Neural cell (in vitro differentiated cells): Measurements from ENCODE around the gene TGM1. TPM values are rescaled to one million over a fixed set of nuclear protein-coding genes. Genes with fewer than 3 reads are reported as not detected.

ENCODE experiments used
- H2AFZ ChIP-seq: fragments of 200-600, 300-800 bp; sonication (generic), shearing (Covaris generic); 2 replicates; pipeline ENCODE4 v1.6.0; 2014; ENCODE audit warnings: low read depth, mild to moderate bottlenecking, antibody characterized with exemption, low read length, moderate library complexity
- H3F3A ChIP-seq: fragments of 200-600 bp; shearing (Covaris generic); 2 replicates; pipeline ENCODE4 v1.6.1; 2016; ENCODE audit warnings: mild to moderate bottlenecking, moderate library complexity, mixed read lengths, antibody characterized with exemption, low read length; ENCODE audit not compliant: insufficient read depth, poor library complexity, severe bottlenecking
- H3K27ac ChIP-seq: fragments of 200-600, 300-800 bp; sonication (generic), shearing (Covaris generic); 2 replicates; pipeline ENCODE4 v1.5.1; 2014; ENCODE audit warnings: mild to moderate bottlenecking, low read length, moderate library complexity
- H3K27me3 ChIP-seq: fragments of 300-800, 200-600 bp; sonication (generic), shearing (Covaris generic); 2 replicates; pipeline ENCODE4 v1.6.0; 2014; ENCODE audit warnings: mild to moderate bottlenecking, low read depth, low read length, moderate library complexity; ENCODE audit not compliant: insufficient read depth
- H3K36me3 ChIP-seq: fragments of 300-800, 200-600 bp; sonication (generic), shearing (Covaris generic); 2 replicates; pipeline ENCODE4 v1.5.1; 2014; ENCODE audit warnings: mild to moderate bottlenecking, antibody characterized with exemption, low read length, moderate library complexity; ENCODE audit not compliant: insufficient read depth
- H3K4me2 ChIP-seq: fragments of 300-800, 200-600 bp; sonication (generic), shearing (Covaris generic); 2 replicates; pipeline ENCODE4 v1.6.0; 2014; ENCODE audit warnings: mild to moderate bottlenecking, low read length
- H3K4me3 ChIP-seq: fragments of 300-800, 200-600 bp; sonication (generic), shearing (Covaris generic); 2 replicates; pipeline ENCODE4 v1.5.1; 2014; ENCODE audit warnings: mild to moderate bottlenecking, low read length, moderate library complexity
- H3K79me2 ChIP-seq: fragments of 200-600 bp; shearing (Covaris generic); replicated peaks from 2 replicates; pipeline ENCODE4 v1.6.0; 2014; ENCODE audit warnings: mild to moderate bottlenecking, low read length, moderate library complexity; ENCODE audit not compliant: insufficient read depth
- H3K9ac ChIP-seq: fragments of 300-800, 200-600 bp; sonication (generic), shearing (Covaris generic); 2 replicates; pipeline ENCODE4 v1.6.1; 2016; ENCODE audit warnings: mild to moderate bottlenecking, low read length, mixed read lengths
- H3K9me2 ChIP-seq: fragments of 200-600 bp; shearing (Covaris generic); 2 replicates; pipeline ENCODE4 v1.6.1; 2016; ENCODE audit warnings: mild to moderate bottlenecking, low read length, mixed read lengths; ENCODE audit not compliant: insufficient read depth
- H3K9me3 ChIP-seq: fragments of 200-600, 300-800 bp; sonication (generic), shearing (Covaris generic); 2 replicates; pipeline ENCODE4 v1.6.1; 2016; ENCODE audit warnings: mild to moderate bottlenecking, mixed run types, low read length, moderate library complexity, mixed read lengths
- H4K20me1 ChIP-seq: fragments of 200-600 bp; shearing (Covaris generic); 2 replicates; pipeline ENCODE4 v1.6.1; 2016; ENCODE audit warnings: mild to moderate bottlenecking, mixed run types; ENCODE audit not compliant: insufficient read depth
- EP300 ChIP-seq: fragments of 450-650 bp; conservative IDR thresholded peaks from 2 replicates; pipeline ENCODE4 v1.6.1; 2014; ENCODE audit warnings: antibody characterized with exemption, mild to moderate bottlenecking, moderate library complexity; ENCODE audit not compliant: poor library complexity, severe bottlenecking
- EZH2 ChIP-seq: fragments of 200-600, 300-800 bp; shearing (Covaris generic), sonication (generic); IDR thresholded peaks from 2 replicates; pipeline ENCODE4 v1.6.1; 2014; ENCODE audit warnings: antibody characterized with exemption, low read length, borderline replicate concordance, mild to moderate bottlenecking; ENCODE audit not compliant: insufficient read depth, poor library complexity, severe bottlenecking
- MXI1 ChIP-seq: fragments of 450-650 bp; conservative IDR thresholded peaks from 2 replicates; pipeline ENCODE4 v1.6.1; 2014; ENCODE audit warnings: antibody characterized with exemption, mild to moderate bottlenecking; ENCODE audit not compliant: poor library complexity, severe bottlenecking
- POLR2AphosphoS5 ChIP-seq: IDR thresholded peaks from 2 replicates; pipeline ENCODE4 v1.6.1; 2012
- RAD21 ChIP-seq: fragments of 450-650 bp; conservative IDR thresholded peaks from 2 replicates; pipeline ENCODE4 v1.6.1; 2014; ENCODE audit warnings: antibody characterized with exemption, mild to moderate bottlenecking, moderate library complexity
- REST ChIP-seq: IDR thresholded peaks from 2 replicates; pipeline ENCODE4 v1.6.1; 2012; ENCODE audit warnings: borderline replicate concordance
- SMC3 ChIP-seq: fragments of 450-650 bp; conservative IDR thresholded peaks from 2 replicates; pipeline ENCODE4 v1.6.1; 2014; ENCODE audit warnings: antibody characterized with exemption, mild to moderate bottlenecking, moderate library complexity; ENCODE audit not compliant: poor library complexity
- TAF1 ChIP-seq: IDR thresholded peaks from 2 replicates; pipeline ENCODE4 v1.6.1; 2012; ENCODE audit warnings: low read depth
- polyA plus RNA-seq: library from polyadenylated mRNA; depleted of rRNA; stranded (reverse); fragments of >200 nt; gene quantifications from 2 replicates; pipeline ENCODE4 v1.2.3, GENCODE V29; 2014
- TF ChIP-seq, protein P1 (sequence below): fragments of 450-650 bp; IDR thresholded peaks from 2 replicates; pipeline ENCODE4 v1.5.1; 2014; ENCODE audit warnings: antibody characterized with exemption, mild to moderate bottlenecking, moderate library complexity; ENCODE audit not compliant: poor library complexity, severe bottlenecking

Gene TGM1
- polyA plus RNA-seq, 1 donor from 2014 or later = 3.6 TPM

DNA sequence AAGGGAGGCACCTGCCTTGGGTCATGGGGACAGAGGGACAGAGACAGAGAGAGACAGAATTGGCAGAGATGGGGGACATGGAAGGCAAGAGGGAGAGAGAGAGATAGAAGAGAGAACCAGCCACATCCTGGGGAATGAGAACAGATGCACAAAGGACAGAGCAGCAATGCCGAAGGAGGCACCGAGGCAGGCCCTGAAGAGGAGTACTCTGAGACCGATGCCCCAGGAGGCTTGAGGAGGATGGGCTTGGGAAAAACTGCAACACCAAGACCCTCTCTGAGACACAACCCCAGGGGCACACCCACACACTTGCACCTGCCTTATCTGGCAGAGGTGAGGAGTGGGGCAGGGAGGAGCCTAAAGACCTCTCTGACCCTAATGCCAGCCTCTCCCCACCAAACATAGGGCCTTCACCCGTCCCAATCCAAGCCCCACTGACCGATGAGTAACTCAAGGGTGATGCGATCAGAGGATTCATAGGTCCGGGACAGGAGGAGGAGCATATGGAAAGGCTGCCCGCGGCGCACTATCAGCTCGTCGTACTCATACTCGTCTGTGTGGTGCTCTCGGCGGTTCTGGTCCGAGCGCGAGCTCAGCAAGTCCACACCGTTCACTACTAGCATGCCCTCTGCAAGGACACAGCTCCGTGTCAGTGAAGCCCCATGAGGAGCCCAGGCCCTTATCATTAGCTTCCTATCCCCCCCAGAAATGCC is 1.6 kb downstream of the TGM1 start:
- H3K27me3 ChIP-seq = no peaks in the 10 kb centered on the region
- TF ChIP-seq RAD21 (no peak), TAF1 (no peak), POLR2AphosphoS5 (no peak), EP300 (no peak), EZH2 (no peak), SMC3 (no peak), MXI1 (no peak), REST (no peak)
- TF ChIP-seq, protein P1, sequence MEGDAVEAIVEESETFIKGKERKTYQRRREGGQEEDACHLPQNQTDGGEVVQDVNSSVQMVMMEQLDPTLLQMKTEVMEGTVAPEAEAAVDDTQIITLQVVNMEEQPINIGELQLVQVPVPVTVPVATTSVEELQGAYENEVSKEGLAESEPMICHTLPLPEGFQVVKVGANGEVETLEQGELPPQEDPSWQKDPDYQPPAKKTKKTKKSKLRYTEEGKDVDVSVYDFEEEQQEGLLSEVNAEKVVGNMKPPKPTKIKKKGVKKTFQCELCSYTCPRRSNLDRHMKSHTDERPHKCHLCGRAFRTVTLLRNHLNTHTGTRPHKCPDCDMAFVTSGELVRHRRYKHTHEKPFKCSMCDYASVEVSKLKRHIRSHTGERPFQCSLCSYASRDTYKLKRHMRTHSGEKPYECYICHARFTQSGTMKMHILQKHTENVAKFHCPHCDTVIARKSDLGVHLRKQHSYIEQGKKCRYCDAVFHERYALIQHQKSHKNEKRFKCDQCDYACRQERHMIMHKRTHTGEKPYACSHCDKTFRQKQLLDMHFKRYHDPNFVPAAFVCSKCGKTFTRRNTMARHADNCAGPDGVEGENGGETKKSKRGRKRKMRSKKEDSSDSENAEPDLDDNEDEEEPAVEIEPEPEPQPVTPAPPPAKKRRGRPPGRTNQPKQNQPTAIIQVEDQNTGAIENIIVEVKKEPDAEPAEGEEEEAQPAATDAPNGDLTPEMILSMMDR = no peak
- no peak overlapping the region for H3K27ac ChIP-seq

DNA sequence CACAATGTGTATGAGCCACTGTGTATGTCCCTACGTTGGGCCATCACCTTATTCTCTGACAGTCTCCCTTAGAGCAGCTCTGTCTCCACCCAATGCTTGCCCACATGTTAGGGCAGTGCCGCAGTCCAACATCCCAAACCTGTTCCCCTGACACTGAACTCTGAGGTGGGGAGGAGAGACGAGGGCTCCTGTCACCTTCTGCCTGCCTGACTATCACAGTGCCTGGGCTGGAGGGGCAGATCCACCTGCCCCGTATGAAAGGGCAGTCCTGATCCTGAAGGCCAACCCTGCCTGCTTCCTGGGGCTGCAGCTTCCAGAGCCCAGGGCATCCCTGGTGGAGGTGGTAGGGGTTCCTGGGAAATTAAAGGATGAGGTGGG is 2.2 kb downstream of the TGM1 start:
- no peaks in the 10 kb centered on the region for H3K9me3 ChIP-seq
- TF ChIP-seq SMC3 = no peak
- TF ChIP-seq TAF1 = no peak
- TF ChIP-seq REST = no peak
- TF ChIP-seq MXI1 = no peak
- no peak for TF ChIP-seq EP300
- no peak for TF ChIP-seq POLR2AphosphoS5
- no peak for TF ChIP-seq RAD21
- TF ChIP-seq, protein P1 = no peak
- TF ChIP-seq EZH2 = no peak
- H3K9me2 ChIP-seq = no peaks in the 10 kb centered on the region

More for the DNA sequence above, 1.6 kb downstream of the TGM1 start:
- Histone ChIP-seq H2AFZ (no peak overlapping the region), H3K79me2 (no peaks in the 10 kb centered on the region), H3K9me2 (no peaks in the 10 kb centered on the region), H3K36me3 (no peaks in the 10 kb centered on the region), H3K9ac (no peak overlapping the region), H4K20me1 (no peaks in the 10 kb centered on the region), H3K9me3 (no peaks in the 10 kb centered on the region), H3K4me3 (no peak overlapping the region), H3K4me2 (no peak overlapping the region), H3F3A (no peaks in the 10 kb centered on the region)

More for the DNA sequence above, 2.2 kb downstream of the TGM1 start:
- H3K27ac ChIP-seq = no peak overlapping the region
- H3F3A ChIP-seq = no peaks in the 10 kb centered on the region
- H3K9ac ChIP-seq = no peak overlapping the region
- no peak overlapping the region for H2AFZ ChIP-seq
- no peaks in the 10 kb centered on the region for H3K27me3 ChIP-seq
- no peak overlapping the region for H3K4me3 ChIP-seq
- no peaks in the 10 kb centered on the region for H3K79me2 ChIP-seq
- no peaks in the 10 kb centered on the region for H3K36me3 ChIP-seq
- H3K4me2 ChIP-seq = no peak overlapping the region
- H4K20me1 ChIP-seq = no peaks in the 10 kb centered on the region
